Left kidney (tissue), 8 donors: ENCODE results near the gene ARNT2. TPM values are rescaled to one million over a fixed set of nuclear protein-coding genes. Genes with fewer than 3 reads are reported as not detected.
"Not testable (repeated sequence)": the region's sequence is repeated elsewhere in the genome, so short reads cannot be mapped to it uniquely, and the experiment has no call there.

Source experiments
- DNase-seq: peaks from one replicate; pipeline ENCODE4 v3.0.0-alpha.2; 2013
- long read RNA-seq, 8 donors: transcript quantifications; one replicate each; lab custom pipeline, GENCODE V29; 2026
- polyA plus RNA-seq: library from polyadenylated mRNA; unstranded; fragments of 120-200 nt; gene quantifications from one replicate; pipeline ENCODE4 v1.2.1, GENCODE V29; 2013; ENCODE audit not compliant: insufficient read length

Gene ARNT2
- polyA plus RNA-seq: 60.8 TPM
- long read RNA-seq, donor 1, partial matches to known transcripts: 0 of 1 reads
- long read RNA-seq, donor 1, other reads (novel, unspliced or antisense): 0 of 1 reads
- long read RNA-seq, donor 2, full-length matches to known transcripts: 4 of 4 reads
- long read RNA-seq, donor 2, partial matches to known transcripts: 0 of 4 reads
- long read RNA-seq, donor 2, other reads (novel, unspliced or antisense): 0 of 4 reads
- long read RNA-seq, donor 3, full-length matches to known transcripts: 2 of 2 reads
- long read RNA-seq, donor 3, partial matches to known transcripts: 0 of 2 reads
- long read RNA-seq, donor 3, other reads (novel, unspliced or antisense): 0 of 2 reads
- long read RNA-seq, donor 4: 0 reads
- long read RNA-seq, donor 5: 0 reads
- long read RNA-seq, donor 6: 0 reads
- long read RNA-seq, donor 7, full-length matches to known transcripts: 1 of 1 reads
- long read RNA-seq, donor 7, partial matches to known transcripts: 0 of 1 reads
- long read RNA-seq, donor 7, other reads (novel, unspliced or antisense): 0 of 1 reads
- long read RNA-seq, donor 8, full-length matches to known transcripts: 1 of 1 reads
- long read RNA-seq, donor 8, partial matches to known transcripts: 0 of 1 reads
- long read RNA-seq, donor 8, other reads (novel, unspliced or antisense): 0 of 1 reads

GRCh38 chr15:80404057-80404760, at the start of gene ARNT2:
Gene ARNT2 (plus strand): TSS chr15:80404382. CDS start chr15:80404516, 134 bp downstream.
- peak; percentile 31 for DNase-seq

- no peak for DNase-seq
These were observed 37.1 kb upstream of the ARNT2 start for GRCh38 chr15:80367094-80367493.

- DNase-seq: no peak
These were observed 36.5 kb upstream of the ARNT2 start for GRCh38 chr15:80367661-80368060.

- no peak for DNase-seq
These were observed 32.3 kb upstream of the ARNT2 start for GRCh38 chr15:80371924-80372323.

- no peak for DNase-seq
These were observed 29.7 kb upstream of the ARNT2 start for GRCh38 chr15:80374441-80374840.

GRCh38 chr15:80375968-80376891, 28.0 kb upstream of the ARNT2 start:
- DNase-seq: no peak

- no peak for DNase-seq
These were observed 24.5 kb upstream of the ARNT2 start for GRCh38 chr15:80379693-80380092.

- DNase-seq: no peak
These were observed 24.0 kb upstream of the ARNT2 start for GRCh38 chr15:80380154-80380553.

- no peak for DNase-seq
These were observed 21.9 kb upstream of the ARNT2 start for GRCh38 chr15:80382285-80382684.

- DNase-seq: no peak
These were observed 19.8 kb upstream of the ARNT2 start for GRCh38 chr15:80384432-80384831.

GRCh38 chr15:80386151-80386550, 18.0 kb upstream of the ARNT2 start:
- DNase-seq: no peak

- no peak for DNase-seq
These were observed 15.9 kb upstream of the ARNT2 start for GRCh38 chr15:80388326-80388725.

GRCh38 chr15:80389370-80389769, 14.8 kb upstream of the ARNT2 start:
- DNase-seq: no peak

- DNase-seq: not testable (repeated sequence)
These were observed 13.2 kb upstream of the ARNT2 start for GRCh38 chr15:80390942-80391341.

- no peak for DNase-seq
These were observed 8.6 kb upstream of the ARNT2 start for GRCh38 chr15:80395616-80396015.

GRCh38 chr15:80396096-80396495, 8.1 kb upstream of the ARNT2 start:
- no peak for DNase-seq

GRCh38 chr15:80399508-80399907, 4.7 kb upstream of the ARNT2 start:
- DNase-seq: no peak

- DNase-seq: peak; percentile 46
These were observed 2.7 kb upstream of the ARNT2 start for GRCh38 chr15:80401456-80401855.

GRCh38 chr15:80402339-80402738, 1.8 kb upstream of the ARNT2 start:
- no peak for DNase-seq

- DNase-seq: no peak
These were observed 498 bp upstream of the ARNT2 start for GRCh38 chr15:80403712-80404056.

- DNase-seq: peak; percentile 52
These were observed 775 bp downstream of the ARNT2 start for GRCh38 chr15:80404761-80405553.
